Progenitor cell of endocrine pancreas (in vitro differentiated cells): Measurements from ENCODE around the gene CACNG8. TPM values are rescaled to one million over a fixed set of nuclear protein-coding genes. Genes with fewer than 3 reads are reported as not detected.

Experiments
- DNase-seq: peaks from one replicate; pipeline ENCODE4 v3.0.0; 2021; ENCODE audit warnings: low spot score; ENCODE audit not compliant: unreplicated experiment
- H3K27ac Mint-ChIP-seq: 2 replicates; pipeline ENCODE4 v1.8.0; 2021; ENCODE audit warnings: mild to moderate bottlenecking, moderate library complexity, mixed read lengths
- H3K27me3 Mint-ChIP-seq: 2 replicates; pipeline ENCODE4 v1.8.0; 2021; ENCODE audit warnings: mixed read lengths
- H3K36me3 Mint-ChIP-seq: 2 replicates; pipeline ENCODE4 v1.8.0; 2022; ENCODE audit warnings: mixed read lengths; ENCODE audit not compliant: insufficient read depth
- H3K4me1 Mint-ChIP-seq: 2 replicates; pipeline ENCODE4 v1.8.0; 2021; ENCODE audit warnings: low read depth, mixed read lengths
- H3K4me3 Mint-ChIP-seq: 2 replicates; pipeline ENCODE4 v1.8.0; 2021; ENCODE audit warnings: low read depth, mild to moderate bottlenecking, moderate library complexity, mixed read lengths
- H3K9me3 Mint-ChIP-seq: 2 replicates; pipeline ENCODE4 v1.8.0; 2021; ENCODE audit warnings: low read depth, mixed read lengths
- CTCF ChIP-seq: fragments of 200-600 bp; sonication (generic); IDR thresholded peaks from one replicate; pipeline ENCODE4 v1.5.0; 2021; ENCODE audit warnings: antibody characterized with exemption, mild to moderate bottlenecking; ENCODE audit not compliant: unreplicated experiment
- total RNA-seq: library from RNA; stranded (reverse); gene quantifications from 2 replicates; pipeline ENCODE4 v1.2.1, GENCODE V29; 2021

CACNG8 gene
- total RNA-seq, 1 donor from 2014 or later: 0.36 TPM

- Mint-ChIP-seq H3K4me1 (peaks cover 5% of the 10 kb centered on the region), H3K27me3 (peaks cover 82% of the 10 kb centered on the region), H3K27ac (no peak overlapping the region)
Observed at GRCh38 chr19:53961523-53962356, 997 bp upstream of the CACNG8 start.

GRCh38 chr19:53965091-53965490 lies 2.4 kb downstream of the CACNG8 start:
- no peak for DNase-seq
- no peak for TF ChIP-seq CTCF
- no peak overlapping the region for H3K27ac Mint-ChIP-seq
- H3K9me3 Mint-ChIP-seq: no peaks in the 10 kb centered on the region
- no peaks in the 10 kb centered on the region for H3K4me1 Mint-ChIP-seq
- H3K27me3 Mint-ChIP-seq: peaks cover 65% of the 10 kb centered on the region
- H3K36me3 Mint-ChIP-seq: no peaks in the 10 kb centered on the region
- no peak overlapping the region for H3K4me3 Mint-ChIP-seq

More at GRCh38 chr19:53961523-53962356, 997 bp upstream of the CACNG8 start:
- Mint-ChIP-seq H3K4me3 (no peak overlapping the region), H3K36me3 (no peaks in the 10 kb centered on the region), H3K9me3 (no peaks in the 10 kb centered on the region)
- TF ChIP-seq CTCF: no peak
- no peak for DNase-seq

GRCh38 chr19:53966931-53967330 lies 4.2 kb downstream of the CACNG8 start:
- no peak for DNase-seq
- Mint-ChIP-seq H3K4me1 (no peaks in the 10 kb centered on the region), H3K9me3 (no peaks in the 10 kb centered on the region), H3K27me3 (peaks cover 49% of the 10 kb centered on the region), H3K4me3 (no peak overlapping the region), H3K27ac (no peak overlapping the region), H3K36me3 (no peaks in the 10 kb centered on the region)
- TF ChIP-seq CTCF: no peak

DNA sequence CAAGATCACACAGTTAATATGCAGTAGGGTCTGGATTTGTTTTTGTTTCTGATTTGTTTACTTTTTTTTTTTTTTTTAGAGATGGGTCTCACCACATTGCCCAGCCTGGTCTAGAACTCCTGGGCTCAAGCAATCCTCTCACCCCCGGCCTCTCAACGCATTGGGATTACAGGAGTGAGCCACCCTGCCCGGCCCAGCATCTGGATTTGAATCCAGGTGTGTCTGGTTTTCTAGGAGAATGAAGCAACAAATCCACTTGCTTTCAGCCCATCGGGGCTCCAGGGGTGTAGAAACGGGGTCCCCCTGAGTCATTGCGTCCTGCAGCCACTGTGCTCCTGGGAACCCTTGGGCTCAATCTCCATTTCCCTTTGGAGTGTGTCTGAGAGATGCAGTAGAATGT lies 6.6 kb downstream of the CACNG8 start:
- Mint-ChIP-seq H3K36me3 (no peaks in the 10 kb centered on the region), H3K4me1 (no peaks in the 10 kb centered on the region), H3K9me3 (no peaks in the 10 kb centered on the region), H3K27ac (no peak overlapping the region), H3K27me3 (peaks cover 48% of the 10 kb centered on the region), H3K4me3 (no peak overlapping the region)
- DNase-seq: no peak
- TF ChIP-seq CTCF: no peak

GRCh38 chr19:53971673-53972072 lies 8.9 kb downstream of the CACNG8 start:
- Mint-ChIP-seq H3K27me3 (peaks cover 37% of the 10 kb centered on the region), H3K4me3 (no peak overlapping the region), H3K27ac (no peak overlapping the region), H3K4me1 (no peaks in the 10 kb centered on the region), H3K36me3 (no peaks in the 10 kb centered on the region), H3K9me3 (no peaks in the 10 kb centered on the region)
- TF ChIP-seq CTCF: no peak
- DNase-seq: no peak
